ENCODE results near the gene KCNQ5.

DNA sequence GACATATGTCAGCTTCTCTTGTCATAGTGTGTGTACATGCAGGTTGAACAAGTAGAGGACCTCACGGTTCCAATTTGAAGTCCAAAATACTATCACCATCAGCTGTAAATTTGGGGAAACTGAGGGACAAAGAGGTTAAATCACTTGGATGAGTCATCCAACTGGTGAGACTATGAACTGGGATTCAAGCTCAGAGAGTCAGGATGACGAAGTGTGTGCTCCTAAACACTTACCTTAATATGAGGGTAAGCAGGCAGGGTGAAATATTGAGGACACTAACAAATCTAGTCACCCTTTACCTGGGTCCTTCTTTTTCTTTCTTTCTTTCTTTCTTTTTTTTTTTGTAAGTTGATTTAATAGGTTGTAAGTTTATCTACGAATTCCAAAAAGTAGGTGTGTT is 198.3 kb downstream of the KCNQ5 start:
- TF ChIP-seq CTCF (IDR thresholded peaks at IDR 0.05), result no peak
- TF ChIP-seq POLR2A (IDR thresholded peaks at IDR 0.05), result no peak
